Epidermal melanocyte (primary cell): Measurements from ENCODE around the gene ARHGEF39.

Experiments
- DNase-seq: peaks from one replicate; pipeline ENCODE4 v3.0.0; 2011; ENCODE audit warnings: low spot score; ENCODE audit not compliant: insufficient read length

ARHGEF39 gene

GRCh38 chr9:35675732-35676392 is 10.9 kb upstream of the ARHGEF39 start:
- DNase-seq, result no peak

GRCh38 chr9:35675204-35675603 is 10.2 kb upstream of the ARHGEF39 start:
- DNase-seq, result no peak

- DNase-seq, result no peak
Observed at GRCh38 chr9:35674025-35674361, 9.0 kb upstream of the ARHGEF39 start.

GRCh38 chr9:35673132-35674024 is 8.4 kb upstream of the ARHGEF39 start, which contains the start of gene CA9:
Gene CA9 (plus strand): TSS chr9:35673928. CDS start chr9:35673960, 32 bp downstream.
- DNase-seq, result no peak

- no peak for DNase-seq
Observed at GRCh38 chr9:35669331-35670145, 4.5 kb upstream of the ARHGEF39 start.

- DNase-seq, result no peak
Observed at GRCh38 chr9:35667939-35668338, 2.9 kb upstream of the ARHGEF39 start.

GRCh38 chr9:35666549-35666948 is 1.6 kb upstream of the ARHGEF39 start:
- no peak for DNase-seq

GRCh38 chr9:35666045-35666444 is 1.1 kb upstream of the ARHGEF39 start:
- DNase-seq, result no peak

GRCh38 chr9:35665471-35665818 is 450 bp upstream of the ARHGEF39 start:
- DNase-seq, result no peak

- no peak for DNase-seq
Observed at GRCh38 chr9:35662437-35662836, 2.6 kb downstream of the ARHGEF39 start.

- DNase-seq, result no peak
Observed at GRCh38 chr9:35661756-35662350, 3.1 kb downstream of the ARHGEF39 start.

- DNase-seq, result no peak
Observed at GRCh38 chr9:35660966-35661415, 4.0 kb downstream of the ARHGEF39 start.

GRCh38 chr9:35659340-35659739 is 5.7 kb downstream of the ARHGEF39 start:
- DNase-seq, result no peak

GRCh38 chr9:35658968-35659220 is 6.1 kb downstream of the ARHGEF39 start:
- DNase-seq, result no peak

GRCh38 chr9:35658137-35658967 is 6.6 kb downstream of the ARHGEF39 start, which contains the start of gene CCDC107:
Gene CCDC107 (plus strand): TSS chr9:35658292. CDS start chr9:35658380, 88 bp downstream.
- peak; percentile 83 for DNase-seq

GRCh38 chr9:35657546-35658136 is 7.4 kb downstream of the ARHGEF39 start, which contains the start of gene RMRP:
Gene RMRP (minus strand): TSS chr9:35658019.
- peak; percentile 99 for DNase-seq

- DNase-seq, result no peak
Observed at GRCh38 chr9:35656831-35657545, 8.0 kb downstream of the ARHGEF39 start.

- no peak for DNase-seq
Observed at GRCh38 chr9:35656348-35656747, 8.6 kb downstream of the ARHGEF39 start.

- no peak for DNase-seq
Observed at GRCh38 chr9:35653611-35654010, 11.4 kb downstream of the ARHGEF39 start.

GRCh38 chr9:35652829-35653209 is 12.2 kb downstream of the ARHGEF39 start:
- no peak for DNase-seq
